Colonic mucosa (tissue), 4 donors: ENCODE data around the gene DHRS3. TPM values are rescaled to one million over a fixed set of nuclear protein-coding genes. Genes with fewer than 3 reads are reported as not detected.
"Not testable (repeated sequence)": the region's sequence is repeated elsewhere in the genome, so short reads cannot be mapped to it uniquely, and the experiment has no call there.

ENCODE experiments used
- DNase-seq: peaks from one replicate; pipeline ENCODE4 v3.0.0-alpha.2; 2020
- H3K27ac ChIP-seq: fragments of 200-600 bp; one replicate; pipeline ENCODE4 v1.8.0; 2021
- H3K27me3 ChIP-seq: fragments of 200-600 bp; one replicate; pipeline ENCODE4 v1.8.0; 2021
- H3K36me3 ChIP-seq: fragments of 200-600 bp; one replicate; pipeline ENCODE4 v1.8.0; 2021
- H3K4me1 ChIP-seq: fragments of 200-600 bp; one replicate; pipeline ENCODE4 v1.8.0; 2021; ENCODE audit warnings: mild to moderate bottlenecking
- H3K4me3 ChIP-seq: fragments of 200-600 bp; one replicate; pipeline ENCODE4 v1.8.0; 2021
- H3K9ac ChIP-seq, 2 donors: one replicate each; pipeline ENCODE4 v1.7.0; 2013; ENCODE audit warnings: control low read depth in 2 of 2, low read depth in 2 of 2, low read length in 2 of 2
- H3K9me3 ChIP-seq: fragments of 200-600 bp; one replicate; pipeline ENCODE4 v1.8.0; 2021
- CTCF ChIP-seq: fragments of 200-600 bp; IDR thresholded peaks from one replicate; pipeline ENCODE4 v1.8.0; 2022; ENCODE audit warnings: antibody characterized with exemption, mild to moderate bottlenecking
- intact Hi-C: fragments of 100-400 bp; cut with DNase I; formaldehyde crosslinking; loops from one replicate; pipeline ENCODE4 v1.14.1; 2022
- total RNA-seq, 2 donors: library from RNA; stranded (reverse); fragmentation: NEBNext Ultra II Directional in 1 of 2; extraction: Animal tissue kit (Norgen Biotek cat#: 25700) in 1 of 2; gene quantifications; one replicate each; pipeline ENCODE4 v1.2.1, GENCODE V29; 2021
- donor health status: healthy.
- donor health status: DM: no; HTN: no; CAD: no.
- donor health status: DM: no; HTN: no; CAD: no.

DHRS3 gene
- total RNA-seq, 2 donors from 2014 or later, result 69.6 to 120 TPM

- Histone ChIP-seq H3K27ac (no peak overlapping the region), H3K36me3 (no peaks in the 10 kb centered on the region), H3K27me3 (no peaks in the 10 kb centered on the region), H3K4me3 (no peak overlapping the region), H3K4me1 (no peaks in the 10 kb centered on the region), H3K9me3 (no peaks in the 10 kb centered on the region), H3K9ac (no peak overlapping the region)
- peak; percentile 90 for TF ChIP-seq CTCF
- intact Hi-C loops, result loop anchor here (5.0 to 10.0 kb wide), 2 partner anchors 344 to 386 kb away; no protein-coding TSS in a partner anchor
- peak; percentile 82 for DNase-seq
Observed at GRCh38 chr1:12658531-12659453, 40.8 kb upstream of the DHRS3 start.

- H3K9ac ChIP-seq, H3K27me3 ChIP-seq, H3K36me3 ChIP-seq, H3K4me3 ChIP-seq, DNase-seq, H3K27ac ChIP-seq, H3K4me1 ChIP-seq, H3K9me3 ChIP-seq: not testable (repeated sequence)
- intact Hi-C loops, result loop anchor here (5.0 to 10.0 kb wide), 2 partner anchors 343 to 386 kb away; no protein-coding TSS in a partner anchor
Observed at GRCh38 chr1:12657885-12658512, 40.0 kb upstream of the DHRS3 start.

- H3K9ac ChIP-seq, result no peak overlapping the region
- intact Hi-C loops, result loop anchor here (5.0 to 10.0 kb wide), 2 partner anchors 342 to 385 kb away; no protein-coding TSS in a partner anchor
Observed at GRCh38 chr1:12657060-12657884, 39.3 kb upstream of the DHRS3 start.

GRCh38 chr1:12656575-12656974 is 38.6 kb upstream of the DHRS3 start:
- no peak overlapping the region for H3K4me3 ChIP-seq
- DNase-seq, result no peak
- no peaks in the 10 kb centered on the region for H3K36me3 ChIP-seq
- no peak overlapping the region for H3K27ac ChIP-seq
- H3K9me3 ChIP-seq, result no peaks in the 10 kb centered on the region
- H3K9ac ChIP-seq, result no peak overlapping the region
- no peak for TF ChIP-seq CTCF
- intact Hi-C loops, result loop anchor here (5.0 to 10.0 kb wide), 2 partner anchors 342 to 384 kb away; no protein-coding TSS in a partner anchor
- H3K27me3 ChIP-seq, result no peaks in the 10 kb centered on the region
- no peaks in the 10 kb centered on the region for H3K4me1 ChIP-seq

More at GRCh38 chr1:12657060-12657884, 39.3 kb upstream of the DHRS3 start:
- Histone ChIP-seq H3K4me3 (no peak overlapping the region), H3K9me3 (no peaks in the 10 kb centered on the region), H3K27me3 (no peaks in the 10 kb centered on the region), H3K27ac (no peak overlapping the region), H3K4me1 (no peaks in the 10 kb centered on the region), H3K36me3 (no peaks in the 10 kb centered on the region)
- no peak for TF ChIP-seq CTCF
- no peak for DNase-seq

- DNase-seq, result peak; percentile 40
- Histone ChIP-seq H3K36me3 (no peaks in the 10 kb centered on the region), H3K4me3 (no peak overlapping the region), H3K9ac (no peak overlapping the region), H3K4me1 (no peaks in the 10 kb centered on the region), H3K27me3 (no peaks in the 10 kb centered on the region), H3K27ac (no peak overlapping the region), H3K9me3 (no peaks in the 10 kb centered on the region)
- intact Hi-C loops, result loop anchor here (5.0 to 10.0 kb wide), 2 partner anchors 340 to 382 kb away; no protein-coding TSS in a partner anchor
- no peak for TF ChIP-seq CTCF
Observed at GRCh38 chr1:12654657-12655056, 36.6 kb upstream of the DHRS3 start.
